Brain microvascular endothelial cell (primary cell): ENCODE results near the gene TRIP6.

Source experiments
- DNase-seq: peaks from one replicate; pipeline ENCODE4 v3.0.0-alpha.2; 2020
- H3K27ac ChIP-seq: fragments of 250-450 bp; sonication (Bioruptor Pico); 2 replicates; pipeline ENCODE4 v1.5.1; 2020; ENCODE audit warnings: mild to moderate bottlenecking, moderate library complexity
- H3K27me3 ChIP-seq: fragments of 250-450 bp; sonication (Bioruptor Pico); replicated peaks from 2 replicates; pipeline ENCODE4 v1.5.1; 2020; ENCODE audit warnings: mild to moderate bottlenecking
- H3K36me3 ChIP-seq: fragments of 250-450 bp; sonication (Bioruptor Pico); replicated peaks from 2 replicates; pipeline ENCODE4 v1.5.1; 2020; ENCODE audit warnings: mild to moderate bottlenecking
- H3K4me3 ChIP-seq: 2 replicates; pipeline ENCODE4 v1.5.1; 2011; ENCODE audit warnings: low read depth, mild to moderate bottlenecking, control low read depth, low read length, moderate library complexity
- CTCF ChIP-seq: IDR thresholded peaks from 2 replicates; pipeline ENCODE4 v1.5.1; 2011; ENCODE audit warnings: low read depth, mild to moderate bottlenecking, moderate library complexity, low read length, control low read depth, inconsistent platforms; ENCODE audit errors: missing control alignments
- in situ Hi-C: cut with HindIII; loops from 2 replicates; pipeline ENCODE4 v1.10.0; 2017; ENCODE audit warnings: low sequenced_read_pairs, low pct_ligation_motif_present

Gene TRIP6

GRCh38 chr7:100867040-100867775, at the start of gene TRIP6:
Gene TRIP6 (plus strand): TSS chr7:100867387. CDS start chr7:100867498, 111 bp downstream.
- no peak for TF ChIP-seq CTCF
- peak within 1 kb of the TSS; percentile 94 for H3K4me3 ChIP-seq

GRCh38 chr7:100818366-100818765, 48.8 kb upstream of the TRIP6 start:
- H3K36me3 ChIP-seq = peaks cover 63% of the 10 kb centered on the region
- in situ Hi-C loops = no loop called here
- TF ChIP-seq CTCF = no peak
- no peak overlapping the region for H3K27ac ChIP-seq
- no peaks in the 10 kb centered on the region for H3K27me3 ChIP-seq
- H3K4me3 ChIP-seq = no peak overlapping the region
- no peak for DNase-seq

More at GRCh38 chr7:100867040-100867775, at the start of gene TRIP6:
- Histone ChIP-seq H3K27me3 (no peaks in the 10 kb centered on the region), H3K27ac (peak within 1 kb of the TSS; percentile 81), H3K36me3 (peaks cover 21% of the 10 kb centered on the region)
- in situ Hi-C loops = no loop called here
- DNase-seq = peak; percentile 83

GRCh38 chr7:100818825-100819224, 48.4 kb upstream of the TRIP6 start:
- Histone ChIP-seq H3K27me3 (no peaks in the 10 kb centered on the region), H3K4me3 (no peak overlapping the region), H3K36me3 (peaks cover 63% of the 10 kb centered on the region), H3K27ac (no peak overlapping the region)
- no peak for DNase-seq
- in situ Hi-C loops = no loop called here
- no peak for TF ChIP-seq CTCF

GRCh38 chr7:100819586-100819985, 47.6 kb upstream of the TRIP6 start:
- peaks cover 59% of the 10 kb centered on the region for H3K36me3 ChIP-seq
- DNase-seq = no peak
- TF ChIP-seq CTCF = no peak

GRCh38 chr7:100822236-100823139, 44.7 kb upstream of the TRIP6 start:
- no peak for TF ChIP-seq CTCF
- DNase-seq = no peak
- in situ Hi-C loops = no loop called here
- Histone ChIP-seq H3K4me3 (no peak overlapping the region), H3K27me3 (no peaks in the 10 kb centered on the region), H3K36me3 (peaks cover 44% of the 10 kb centered on the region), H3K27ac (no peak overlapping the region)

More at GRCh38 chr7:100819586-100819985, 47.6 kb upstream of the TRIP6 start:
- Histone ChIP-seq H3K4me3 (no peak overlapping the region), H3K27ac (no peak overlapping the region), H3K27me3 (no peaks in the 10 kb centered on the region)
- in situ Hi-C loops = no loop called here
